Esophagus muscularis mucosa (tissue), 4 donors: ENCODE results near the gene CDH5. TPM values are rescaled to one million over a fixed set of nuclear protein-coding genes. Genes with fewer than 3 reads are reported as not detected.

ENCODE experiments used
- DNase-seq: peaks from one replicate; pipeline ENCODE4 v3.0.0-alpha.2; 2017; ENCODE audit errors: extremely low spot score
- H3K27ac ChIP-seq, 4 donors: fragments of 200-600 bp; sonication (generic); replicated peaks in 1 of 4; 1 replicate in 3 of 4; 2 replicates in 1 of 4; pipeline ENCODE4 v1.5.1; 2016 to 2019; ENCODE audit warnings: mild to moderate bottlenecking in 1 of 4
- H3K27me3 ChIP-seq, 4 donors: fragments of 200-600 bp; sonication (generic); one replicate each; pipeline versions ENCODE4 v1.5.1 to v1.6.0; 2016 to 2019
- H3K36me3 ChIP-seq, 4 donors: fragments of 200-600 bp; sonication (generic); one replicate each; pipeline ENCODE4 v1.5.1; 2016 to 2019
- H3K4me1 ChIP-seq, 4 donors: fragments of 200-600 bp; sonication (generic); one replicate each; pipeline ENCODE4 v1.5.1; 2016 to 2019
- H3K4me3 ChIP-seq, 4 donors: fragments of 200-600 bp; sonication (generic); 1 replicate in 2 of 4; 2 replicates in 2 of 4; pipeline ENCODE4 v1.5.1; 2016 to 2019; ENCODE audit warnings: mild to moderate bottlenecking in 4 of 4, moderate library complexity in 1 of 4
- H3K9me3 ChIP-seq, 4 donors: fragments of 200-600 bp; sonication (generic); 1 replicate in 3 of 4; 2 replicates in 1 of 4; pipeline ENCODE4 v1.5.1; 2016 to 2019
- CTCF ChIP-seq, 3 experiments: fragments of 200-600 bp in 2 of 3; fragments of 450-650 bp in 1 of 3; sonication (generic) in 2 of 3; IDR thresholded peaks; one replicate each; pipeline ENCODE4 v1.5.1; 2017 to 2019; ENCODE audit warnings: antibody characterized with exemption in 3 of 3, mild to moderate bottlenecking in 2 of 3, moderate library complexity in 1 of 3
- EP300 ChIP-seq: sonication (generic); formaldehyde crosslinking; IDR thresholded peaks from one replicate; pipeline ENCODE4 v1.6.1; 2017; ENCODE audit warnings: antibody characterized with exemption
- POLR2A ChIP-seq: fragments of 450-650 bp; IDR thresholded peaks from one replicate; pipeline ENCODE4 v1.6.1; 2017; ENCODE audit warnings: antibody characterized with exemption, moderate library complexity, mild to moderate bottlenecking, low read depth
- POLR2AphosphoS5 ChIP-seq, 2 donors: sonication (generic); formaldehyde crosslinking; IDR thresholded peaks; one replicate each; pipeline ENCODE4 v1.6.1; 2017; ENCODE audit warnings: antibody characterized with exemption in 2 of 2
- WGBS: methylation state at CpG from one replicate; pipeline ENCODE4 v1.1.5; 2018; 5-methylcytosine and 5-hydroxymethylcytosine counted together
- intact Hi-C: fragments of 100-400 bp; cut with DNase I; formaldehyde crosslinking; loops from one replicate; pipeline ENCODE4 v1.15.1; 2023
- total RNA-seq, 4 donors: library from RNA; depleted of rRNA; stranded (reverse); fragments of >200 nt; gene quantifications; one replicate each; pipeline versions ENCODE4 v1.1.0 to v1.2.1, GENCODE V29; 2016

Gene CDH5
- total RNA-seq, 4 donors from 2014 or later, result 19.5 to 63.1 (median 50.6) TPM

- intact Hi-C loops, result no loop called here
- Histone ChIP-seq H3K27me3 (peaks cover 0 to 22% (median 0%) of the 10 kb centered on the region in 4 donors), H3K27ac (peak overlapping the region in 3 of 4 donors; percentile 32 to 76 (median 73)), H3K36me3 (no peaks in the 10 kb centered on the region), H3K4me1 (peaks cover 49 to 70% (median 58%) of the 10 kb centered on the region in 4 donors), H3K4me3 (no peak overlapping the region), H3K9me3 (no peaks in the 10 kb centered on the region)
- WGBS, result 81% methylated on average over 13 of the region's 13 CpGs
- no peak for TF ChIP-seq POLR2A
- TF ChIP-seq EP300, result no peak
- no peak for TF ChIP-seq CTCF (IDR thresholded peaks at IDR 0.05)
- no peak for TF ChIP-seq POLR2AphosphoS5 (IDR thresholded peaks at IDR 0.05)
- DNase-seq, result no peak
Observed at GRCh38 chr16:66363211-66363777, 3.2 kb upstream of the CDH5 start.

- TF ChIP-seq POLR2AphosphoS5 (IDR thresholded peaks at IDR 0.05) (peak; percentile 29 to 30), EP300 (no peak)
- Histone ChIP-seq H3K4me1 (peaks cover 40 to 66% (median 51%) of the 10 kb centered on the region in 4 donors), H3K27me3 (peaks cover 0 to 22% (median 0%) of the 10 kb centered on the region in 4 donors), H3K9me3 (no peaks in the 10 kb centered on the region), H3K4me3 (no peak overlapping the region), H3K36me3 (no peaks in the 10 kb centered on the region), H3K27ac (peak overlapping the region; percentile 32 to 76 (median 72))
- intact Hi-C loops, result no loop called here
- DNase-seq, result no peak
- 41% methylated on average over 15 of the region's 16 CpGs for WGBS
Observed at GRCh38 chr16:66364117-66364958, 2.2 kb upstream of the CDH5 start.

- Histone ChIP-seq H3K36me3 (no peaks in the 10 kb centered on the region), H3K27ac (peak overlapping the region; percentile 50 to 76 (median 72)), H3K9me3 (no peaks in the 10 kb centered on the region), H3K27me3 (peaks cover 0 to 22% (median 0%) of the 10 kb centered on the region in 4 donors), H3K4me1 (peaks cover 34 to 60% (median 46%) of the 10 kb centered on the region in 4 donors), H3K4me3 (no peak overlapping the region)
- 31% methylated on average over 2 of the region's 2 CpGs for WGBS
- intact Hi-C loops, result no loop called here
- TF ChIP-seq POLR2AphosphoS5 (IDR thresholded peaks at IDR 0.05), result no peak
- no peak for TF ChIP-seq CTCF (IDR thresholded peaks at IDR 0.05)
- TF ChIP-seq EP300, result no peak
- no peak for TF ChIP-seq POLR2A
- DNase-seq, result no peak
Observed at GRCh38 chr16:66364959-66365306, 1.6 kb upstream of the CDH5 start.

DNA sequence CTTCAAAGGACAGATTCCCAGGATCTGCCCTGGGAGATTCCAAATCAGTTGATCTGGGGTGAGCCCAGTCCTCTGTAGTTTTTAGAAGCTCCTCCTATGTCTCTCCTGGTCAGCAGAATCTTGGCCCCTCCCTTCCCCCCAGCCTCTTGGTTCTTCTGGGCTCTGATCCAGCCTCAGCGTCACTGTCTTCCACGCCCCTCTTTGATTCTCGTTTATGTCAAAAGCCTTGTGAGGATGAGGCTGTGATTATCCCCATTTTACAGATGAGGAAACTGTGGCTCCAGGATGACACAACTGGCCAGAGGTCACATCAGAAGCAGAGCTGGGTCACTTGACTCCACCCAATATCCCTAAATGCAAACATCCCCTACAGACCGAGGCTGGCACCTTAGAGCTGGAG, 840 bp upstream of the CDH5 start:
- H3K36me3 ChIP-seq, result no peaks in the 10 kb centered on the region
- no peaks in the 10 kb centered on the region for H3K9me3 ChIP-seq
- H3K4me3 ChIP-seq, result no peak overlapping the region
- WGBS, result 31% methylated on average over 4 of the region's 4 CpGs
- peaks cover 29 to 57% (median 40%) of the 10 kb centered on the region in 4 donors for H3K4me1 ChIP-seq
- intact Hi-C loops, result no loop called here
- TF ChIP-seq POLR2AphosphoS5 (IDR thresholded peaks at IDR 0.05), result peak in 1 of 2 donors; percentile 13
- no peak for TF ChIP-seq CTCF (IDR thresholded peaks at IDR 0.05)
- DNase-seq, result no peak
- peak overlapping the region; percentile 71 to 76 (median 72) for H3K27ac ChIP-seq
- H3K27me3 ChIP-seq, result peaks cover 0 to 22% (median 0%) of the 10 kb centered on the region in 4 donors
